GM18873 (cell line): ENCODE measurements around the gene ADCK1.

ENCODE experiments used
- ATAC-seq: cut with Tn5 transposase; IDR thresholded peaks from one replicate; pipeline ENCODE4 v1.9.1; 2021; ENCODE audit warnings: mild to moderate bottlenecking, moderate library complexity, moderate number of reproducible peaks; ENCODE audit not compliant: unreplicated experiment, low FRiP score

The ADCK1 gene

DNA sequence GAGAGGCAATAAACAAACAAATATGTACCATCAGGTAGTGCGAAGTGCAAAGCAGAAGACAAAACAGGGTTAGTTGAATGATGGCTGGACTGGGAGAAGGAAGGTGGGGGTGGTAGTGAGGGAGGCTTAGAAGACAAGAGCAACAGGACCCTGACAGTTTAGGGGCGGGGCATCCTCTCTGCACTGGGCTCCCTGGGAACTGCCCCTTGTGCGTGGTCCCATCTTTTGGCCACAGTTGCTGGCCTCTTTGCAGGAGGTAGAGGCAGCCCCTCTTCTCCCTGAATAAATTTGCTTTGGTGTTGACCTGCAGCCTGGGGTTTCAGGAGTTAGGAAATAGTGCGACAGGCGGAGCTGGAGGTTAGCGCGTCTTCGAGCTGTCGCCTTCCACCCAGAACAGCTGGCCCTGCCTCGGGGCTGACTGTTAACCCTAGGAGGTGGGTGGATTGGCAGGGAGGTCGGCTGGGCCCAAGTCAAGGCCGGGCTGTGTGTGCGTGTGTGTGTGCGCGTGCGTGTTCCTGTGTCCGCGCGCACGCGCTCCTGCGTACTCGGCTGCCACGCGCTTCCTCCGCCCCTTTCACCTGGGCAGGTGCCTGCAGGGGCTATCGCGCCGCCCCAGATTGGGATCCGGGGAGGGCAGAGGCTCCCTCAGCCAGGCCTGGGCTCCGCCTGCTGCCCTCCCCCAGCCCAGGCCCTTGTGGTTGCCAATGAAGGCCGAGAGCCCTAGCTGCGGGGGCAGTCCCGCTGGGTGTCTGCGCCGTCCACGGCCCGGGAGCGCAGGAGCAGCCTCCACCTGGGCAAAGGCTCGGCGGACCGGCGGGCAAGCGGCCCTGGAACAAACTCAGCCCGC, 180.8 kb downstream of the ADCK1 start:
- ATAC-seq = no peak
